K562 (cell line): Measurements from ENCODE around the gene MRPL38.
"Not testable (repeated sequence)": the region's sequence is repeated elsewhere in the genome, so short reads cannot be mapped to it uniquely, and the experiment has no call there.

Source experiments
- CBFB ChIP-seq: sonication (generic); formaldehyde crosslinking; IDR thresholded peaks from 2 replicates; pipeline ENCODE4 v1.4.0; 2020; ENCODE audit warnings: mild to moderate bottlenecking, missing genetic modification reagents
- CTCF ChIP-seq, 3 experiments: IDR thresholded peaks in 2 of 3; conservative IDR thresholded peaks in 1 of 3; 2 replicates each; pipeline ENCODE4 v1.5.1; 2011 to 2012; ENCODE audit warnings: low read length in 3 of 3, mild to moderate bottlenecking in 3 of 3, control low read depth in 2 of 3, improper control_type of control experiment in 1 of 3, inconsistent platforms in 1 of 3, low read depth in 1 of 3, mixed read lengths in 1 of 3, moderate library complexity in 1 of 3; ENCODE audit not compliant: insufficient read depth in 2 of 3
- MAFK ChIP-seq: IDR thresholded peaks from 2 replicates; pipeline ENCODE4 v1.6.1; 2011; ENCODE audit warnings: low read length, improper control_type of control experiment
- NFE2L1 ChIP-seq: fragments of 450-650 bp; IDR thresholded peaks from 2 replicates; pipeline ENCODE4 v1.6.1; 2016; ENCODE audit warnings: missing genetic modification characterization, low read depth, mild to moderate bottlenecking, missing compliant biosample characterization, moderate library complexity, borderline replicate concordance
- POLR2A ChIP-seq: fragments of 450-650 bp; conservative IDR thresholded peaks from 2 replicates; pipeline ENCODE4 v1.6.1; 2016
- POLR2B ChIP-seq: fragments of 450-650 bp; IDR thresholded peaks from 2 replicates; pipeline ENCODE4 v1.6.1; 2018; ENCODE audit warnings: low read depth; ENCODE audit not compliant: partially characterized antibody
- PREB ChIP-seq: sonication (generic); formaldehyde crosslinking; IDR thresholded peaks from 2 replicates; pipeline ENCODE4 v1.8.1; 2023; ENCODE audit warnings: mild to moderate bottlenecking, missing genetic modification reagents
- REST ChIP-seq, 2 experiments: fragments of 450-650 bp; formaldehyde crosslinking in 1 of 2; IDR thresholded peaks; 2 replicates each; pipeline versions ENCODE4 v1.4.0 to v1.6.1; 2014 to 2020; ENCODE audit warnings: mild to moderate bottlenecking in 2 of 2, borderline replicate concordance in 1 of 2, low read depth in 1 of 2
- ZNF184 ChIP-seq: sonication (generic); formaldehyde crosslinking; IDR thresholded peaks from 2 replicates; pipeline ENCODE4 v1.5.0; 2020; ENCODE audit warnings: missing genetic modification reagents
- ZNF551 ChIP-seq: fragments of 250-450 bp; sonication (Bioruptor Pico); IDR thresholded peaks from 2 replicates; pipeline ENCODE4 v1.5.0; 2021; ENCODE audit warnings: mild to moderate bottlenecking, moderate library complexity
- TF ChIP-seq, protein P1 (sequence below): sonication (generic); formaldehyde crosslinking; IDR thresholded peaks from 2 replicates; pipeline ENCODE4 v1.9.0; 2022; ENCODE audit warnings: mild to moderate bottlenecking, missing genetic modification reagents
- TF ChIP-seq, protein P2 (sequence below): fragments of 200-800 bp; sonication (Bioruptor generic); IDR thresholded peaks from 2 replicates; pipeline ENCODE4 v1.6.1; 2016; ENCODE audit warnings: missing genetic modification characterization, missing compliant biosample characterization

DNA sequence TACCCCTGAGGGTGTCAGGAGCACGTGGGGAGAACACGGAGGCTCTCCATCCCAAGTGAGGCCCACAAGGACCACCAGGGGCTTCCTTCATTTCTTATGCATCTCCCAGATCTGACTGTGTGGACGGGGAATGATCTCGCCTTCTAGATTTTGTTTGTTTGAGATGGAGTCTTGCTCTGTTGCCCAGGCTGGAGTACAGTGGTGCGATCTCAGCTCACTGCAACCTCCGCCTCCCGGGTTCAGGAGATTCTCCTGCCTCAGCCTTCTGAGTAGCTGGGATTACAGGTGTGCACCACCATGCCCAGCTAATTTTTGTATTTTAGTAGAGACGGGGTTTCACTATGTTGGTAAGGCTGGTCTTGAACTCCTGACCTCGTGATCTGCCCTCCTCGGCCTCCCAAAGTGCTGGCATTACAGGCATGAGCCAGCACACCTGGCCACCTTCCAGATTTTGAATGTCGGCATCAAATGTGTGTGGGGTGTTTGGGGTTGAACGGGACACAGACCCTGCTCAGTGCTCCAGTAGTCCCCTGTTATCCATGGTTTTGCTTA lies 35.9 kb downstream of the MRPL38 start:
- TF ChIP-seq CTCF (IDR thresholded peaks at IDR 0.05 in 2 of 3, conservative IDR thresholded peaks at IDR 0.05 in 1 of 3; ENCODE audit: insufficient read depth in 2 of 3, low read depth in 1 of 3, low read length in 3 of 3); CBFB (CRISPR knock-in tag); ZNF184 (CRISPR knock-in tag); POLR2B; POLR2A; NFE2L1 (tag); REST (IDR thresholded peaks at IDR 0.05; ENCODE audit: borderline replicate concordance); REST (CRISPR knock-in tag; IDR thresholded peaks at IDR 0.05; ENCODE audit: low read depth); MAFK; PREB; ZNF551 (CRISPR knock-in tag): not testable (repeated sequence)
- TF ChIP-seq, protein P1, sequence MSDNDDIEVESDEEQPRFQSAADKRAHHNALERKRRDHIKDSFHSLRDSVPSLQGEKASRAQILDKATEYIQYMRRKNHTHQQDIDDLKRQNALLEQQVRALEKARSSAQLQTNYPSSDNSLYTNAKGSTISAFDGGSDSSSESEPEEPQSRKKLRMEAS (CRISPR knock-in tag): not testable (repeated sequence)
- TF ChIP-seq, protein P2, sequence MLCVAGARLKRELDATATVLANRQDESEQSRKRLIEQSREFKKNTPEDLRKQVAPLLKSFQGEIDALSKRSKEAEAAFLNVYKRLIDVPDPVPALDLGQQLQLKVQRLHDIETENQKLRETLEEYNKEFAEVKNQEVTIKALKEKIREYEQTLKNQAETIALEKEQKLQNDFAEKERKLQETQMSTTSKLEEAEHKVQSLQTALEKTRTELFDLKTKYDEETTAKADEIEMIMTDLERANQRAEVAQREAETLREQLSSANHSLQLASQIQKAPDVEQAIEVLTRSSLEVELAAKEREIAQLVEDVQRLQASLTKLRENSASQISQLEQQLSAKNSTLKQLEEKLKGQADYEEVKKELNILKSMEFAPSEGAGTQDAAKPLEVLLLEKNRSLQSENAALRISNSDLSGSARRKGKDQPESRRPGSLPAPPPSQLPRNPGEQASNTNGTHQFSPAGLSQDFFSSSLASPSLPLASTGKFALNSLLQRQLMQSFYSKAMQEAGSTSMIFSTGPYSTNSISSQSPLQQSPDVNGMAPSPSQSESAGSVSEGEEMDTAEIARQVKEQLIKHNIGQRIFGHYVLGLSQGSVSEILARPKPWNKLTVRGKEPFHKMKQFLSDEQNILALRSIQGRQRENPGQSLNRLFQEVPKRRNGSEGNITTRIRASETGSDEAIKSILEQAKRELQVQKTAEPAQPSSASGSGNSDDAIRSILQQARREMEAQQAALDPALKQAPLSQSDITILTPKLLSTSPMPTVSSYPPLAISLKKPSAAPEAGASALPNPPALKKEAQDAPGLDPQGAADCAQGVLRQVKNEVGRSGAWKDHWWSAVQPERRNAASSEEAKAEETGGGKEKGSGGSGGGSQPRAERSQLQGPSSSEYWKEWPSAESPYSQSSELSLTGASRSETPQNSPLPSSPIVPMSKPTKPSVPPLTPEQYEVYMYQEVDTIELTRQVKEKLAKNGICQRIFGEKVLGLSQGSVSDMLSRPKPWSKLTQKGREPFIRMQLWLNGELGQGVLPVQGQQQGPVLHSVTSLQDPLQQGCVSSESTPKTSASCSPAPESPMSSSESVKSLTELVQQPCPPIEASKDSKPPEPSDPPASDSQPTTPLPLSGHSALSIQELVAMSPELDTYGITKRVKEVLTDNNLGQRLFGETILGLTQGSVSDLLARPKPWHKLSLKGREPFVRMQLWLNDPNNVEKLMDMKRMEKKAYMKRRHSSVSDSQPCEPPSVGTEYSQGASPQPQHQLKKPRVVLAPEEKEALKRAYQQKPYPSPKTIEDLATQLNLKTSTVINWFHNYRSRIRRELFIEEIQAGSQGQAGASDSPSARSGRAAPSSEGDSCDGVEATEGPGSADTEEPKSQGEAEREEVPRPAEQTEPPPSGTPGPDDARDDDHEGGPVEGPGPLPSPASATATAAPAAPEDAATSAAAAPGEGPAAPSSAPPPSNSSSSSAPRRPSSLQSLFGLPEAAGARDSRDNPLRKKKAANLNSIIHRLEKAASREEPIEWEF: not testable (repeated sequence)
